Esophagus muscularis mucosa (tissue), 3 donors: ENCODE data around the gene RNF8.

Experiments used
- CTCF ChIP-seq, 3 experiments: fragments of 200-600 bp in 2 of 3; fragments of 450-650 bp in 1 of 3; sonication (generic) in 2 of 3; IDR thresholded peaks; one replicate each; pipeline ENCODE4 v1.5.1; 2017 to 2019; ENCODE audit warnings: antibody characterized with exemption in 3 of 3, mild to moderate bottlenecking in 2 of 3, moderate library complexity in 1 of 3
- POLR2A ChIP-seq: fragments of 450-650 bp; IDR thresholded peaks from one replicate; pipeline ENCODE4 v1.6.1; 2017; ENCODE audit warnings: antibody characterized with exemption, moderate library complexity, mild to moderate bottlenecking, low read depth
- POLR2AphosphoS5 ChIP-seq, 2 donors: sonication (generic); formaldehyde crosslinking; IDR thresholded peaks; one replicate each; pipeline ENCODE4 v1.6.1; 2017; ENCODE audit warnings: antibody characterized with exemption in 2 of 2

- TF ChIP-seq POLR2A (no peak), CTCF (IDR thresholded peaks at IDR 0.05) (no peak), POLR2AphosphoS5 (IDR thresholded peaks at IDR 0.05) (no peak)
These were observed 39.9 kb upstream of the RNF8 start for GRCh38 chr6:37313723-37314486.
